ENCODE results near the gene RNF166.

The RNF166 gene

GRCh38 chr16:88723507-88723887 is 17.3 kb upstream of the RNF166 start:
- no peak for DNase-seq

DNA sequence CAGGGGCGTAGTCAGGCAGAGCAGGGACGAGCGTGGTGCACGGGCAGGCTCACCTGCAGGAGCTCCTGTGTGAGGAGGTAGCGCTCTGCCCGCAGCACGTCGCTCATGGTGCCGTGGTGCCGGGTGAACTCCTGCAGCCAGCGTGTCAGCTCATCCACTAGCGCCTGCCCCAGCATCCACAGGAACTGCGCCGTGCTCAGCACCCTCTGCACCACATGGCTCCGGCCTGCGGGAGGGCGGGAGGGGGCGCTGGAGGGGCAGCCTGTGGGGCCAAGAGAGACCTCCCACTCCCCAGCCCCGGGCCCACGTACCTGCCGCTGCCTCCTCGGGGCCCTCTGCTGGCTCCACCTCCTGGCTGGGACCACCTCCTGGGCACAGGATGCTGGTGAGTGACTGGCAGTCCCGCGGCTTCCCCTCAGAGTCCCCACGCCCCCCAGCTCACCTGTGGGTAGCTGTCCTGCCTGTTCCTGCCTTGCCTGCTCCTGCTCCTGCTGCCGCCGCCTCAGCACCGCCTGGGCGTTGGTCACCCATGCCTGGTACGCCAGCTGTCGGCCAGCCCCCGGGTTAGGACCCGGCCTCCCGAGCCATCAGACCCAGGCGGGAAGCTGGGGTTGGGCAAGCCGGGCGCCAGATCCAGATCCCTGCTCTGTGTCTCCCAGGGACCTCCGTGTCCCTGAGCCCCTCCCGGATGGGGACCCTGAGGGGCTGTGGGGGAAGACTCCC is 16.7 kb upstream of the RNF166 start:
- no peak for DNase-seq

GRCh38 chr16:88721815-88722755 is 15.9 kb upstream of the RNF166 start:
- DNase-seq, result no peak

DNA sequence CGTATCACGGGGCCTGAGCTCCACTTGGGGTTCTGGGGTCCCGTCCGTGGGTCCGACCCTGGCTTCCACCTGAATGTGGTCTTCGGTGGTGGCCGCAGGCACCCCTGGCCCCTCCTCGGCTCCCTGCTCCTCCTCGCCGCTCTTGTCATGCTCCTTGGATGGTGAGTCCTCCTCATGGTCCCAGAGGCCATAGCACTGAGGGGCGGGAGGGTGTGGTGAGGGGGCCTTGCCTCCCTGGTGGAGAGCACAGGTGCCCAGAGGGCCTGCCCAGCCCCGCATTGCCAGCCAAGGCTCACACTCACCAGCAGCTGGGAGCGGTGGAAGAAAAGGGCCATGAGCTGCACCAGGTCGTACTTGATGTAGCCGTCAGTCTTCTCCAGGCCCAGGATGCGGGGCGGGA is 15.0 kb upstream of the RNF166 start:
- DNase-seq, result no peak

- no peak for DNase-seq
These were observed 14.3 kb upstream of the RNF166 start for GRCh38 chr16:88720396-88720970.

DNA sequence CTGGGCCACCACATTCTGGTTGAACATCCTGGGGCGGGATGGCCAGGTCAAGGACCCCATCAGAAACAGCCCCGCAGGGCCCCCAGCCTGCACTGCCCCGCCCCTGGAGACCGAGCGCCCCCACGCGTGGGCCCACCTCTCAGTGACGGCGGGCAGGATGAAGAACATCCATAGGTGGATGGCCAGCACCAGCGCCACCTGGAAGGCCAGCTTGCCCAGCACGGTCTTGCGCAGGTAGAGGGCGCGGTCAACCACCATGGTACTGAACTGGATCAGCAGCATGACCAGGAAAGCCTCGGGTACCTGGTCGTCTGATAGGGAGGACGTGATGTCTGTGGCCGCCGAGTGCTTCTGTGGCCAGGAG is 13.7 kb upstream of the RNF166 start:
- DNase-seq, result no peak

DNA sequence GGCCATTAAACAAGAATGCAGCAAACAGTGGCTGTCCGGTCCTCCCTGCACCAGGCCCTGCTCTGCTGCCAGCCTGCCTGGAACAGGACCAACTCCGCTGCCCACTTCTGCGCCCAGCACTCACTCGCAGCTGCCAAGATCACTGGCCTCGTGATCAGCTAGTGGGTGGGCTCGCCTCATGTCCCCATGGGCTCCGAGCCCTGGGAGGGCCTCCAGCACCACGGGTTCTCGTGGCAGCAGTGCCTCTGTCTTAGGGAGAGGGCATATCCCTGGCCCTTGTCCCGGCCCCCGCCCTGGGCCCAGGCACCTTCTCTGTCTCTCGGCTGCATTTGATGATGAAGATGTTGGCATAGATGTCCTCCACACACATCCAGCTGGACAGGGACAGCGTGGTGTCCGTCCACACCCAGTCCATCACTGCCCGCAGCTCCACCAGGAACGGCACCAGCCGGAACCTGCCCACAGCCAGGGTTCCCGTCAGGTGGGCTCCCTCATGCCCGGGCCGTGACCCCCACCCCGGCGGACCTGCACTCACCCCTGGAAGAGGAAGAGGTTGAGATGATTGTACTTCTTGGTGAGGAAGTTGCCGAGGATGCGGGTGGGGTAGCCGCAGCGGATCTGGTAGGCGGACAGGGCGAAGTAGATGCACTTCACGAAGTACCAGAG is 13.2 kb upstream of the RNF166 start:
- DNase-seq, result no peak

DNA sequence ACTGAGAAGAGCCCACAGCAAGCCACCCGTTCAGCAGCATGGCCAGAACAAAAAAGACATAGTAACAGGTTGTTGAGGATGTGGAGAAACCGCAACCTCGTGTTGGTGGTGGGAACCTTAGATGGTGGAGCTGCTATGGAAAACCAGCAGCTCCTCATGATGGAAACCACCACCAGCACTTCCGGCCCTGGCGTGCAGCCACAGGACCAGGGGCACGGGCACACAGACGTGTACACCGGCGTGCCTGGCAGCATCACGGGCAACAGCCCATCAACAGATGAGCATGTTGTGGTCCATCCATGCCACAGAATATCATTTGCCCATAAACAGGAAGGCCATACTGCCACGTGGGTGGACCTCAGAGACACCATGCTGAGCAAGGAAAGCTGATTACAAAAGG is 12.0 kb upstream of the RNF166 start:
- no peak for DNase-seq

DNA sequence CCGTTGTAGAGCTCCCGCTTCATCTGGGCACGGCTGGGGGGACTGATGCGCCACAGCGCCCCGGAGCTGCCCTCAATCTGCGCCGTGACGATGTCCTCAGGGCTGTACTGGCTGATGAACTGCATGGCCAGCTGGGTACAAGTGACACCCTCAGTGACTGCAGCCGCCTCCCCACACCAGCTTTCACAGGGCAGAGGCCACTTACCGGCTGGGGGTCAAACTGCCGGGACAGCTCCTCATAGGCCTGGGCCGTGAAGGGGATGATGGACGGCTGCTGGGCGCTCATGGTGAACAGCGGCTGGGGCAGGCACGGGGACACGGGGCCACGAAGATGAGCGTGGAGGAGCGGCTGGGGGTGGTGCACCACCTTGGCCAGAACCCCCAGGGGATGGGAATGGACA is 10.4 kb upstream of the RNF166 start:
- no peak for DNase-seq

- DNase-seq, result no peak
These were observed 10.0 kb upstream of the RNF166 start for GRCh38 chr16:88716201-88716600.

GRCh38 chr16:88715312-88716190 is 9.3 kb upstream of the RNF166 start:
- DNase-seq, result no peak

DNA sequence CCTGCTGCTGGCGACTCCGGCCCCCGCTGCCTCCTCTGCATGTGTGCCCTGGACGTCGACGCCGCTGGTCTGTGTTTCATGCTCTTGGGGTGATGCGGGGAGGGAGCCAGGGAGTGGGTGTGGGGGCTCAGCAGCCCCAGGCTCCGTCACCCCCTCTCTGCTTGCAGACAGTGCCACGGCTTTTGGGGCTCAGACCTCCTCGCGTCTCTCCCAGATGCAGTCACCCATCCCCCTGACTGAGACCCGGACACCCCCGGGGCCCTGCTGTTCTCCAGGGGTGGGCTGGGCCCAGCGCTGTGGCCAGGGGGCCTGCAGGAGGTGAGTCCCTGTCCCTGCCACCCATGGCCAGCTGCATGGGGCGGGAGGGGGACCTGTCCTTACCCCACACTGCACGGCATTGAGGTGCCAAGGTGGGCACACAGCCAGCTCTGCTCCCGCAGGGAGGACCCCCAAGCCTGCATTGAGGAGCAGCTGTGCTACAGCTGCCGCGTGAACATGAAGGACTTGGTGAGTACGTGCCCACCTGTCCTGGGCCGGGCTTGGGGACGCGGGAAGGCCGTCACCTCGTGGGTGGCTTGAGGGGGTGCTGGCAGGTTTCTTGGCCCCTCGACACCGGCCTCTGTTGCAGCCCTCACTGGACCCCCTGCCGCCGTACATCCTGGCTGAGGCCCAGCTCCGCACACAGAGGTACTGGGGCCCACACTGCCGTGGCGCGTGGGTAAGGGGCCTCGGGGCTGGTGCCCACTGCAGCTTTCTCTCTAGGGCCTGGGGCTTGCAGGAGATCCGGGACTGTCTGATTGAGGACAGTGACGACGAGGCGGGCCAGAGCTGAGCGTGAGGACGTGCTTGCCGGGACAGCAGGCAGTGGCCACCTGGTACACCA is 8.5 kb upstream of the RNF166 start:
- no peak for DNase-seq

GRCh38 chr16:88713568-88714419 is 7.6 kb upstream of the RNF166 start:
- no peak for DNase-seq

DNA sequence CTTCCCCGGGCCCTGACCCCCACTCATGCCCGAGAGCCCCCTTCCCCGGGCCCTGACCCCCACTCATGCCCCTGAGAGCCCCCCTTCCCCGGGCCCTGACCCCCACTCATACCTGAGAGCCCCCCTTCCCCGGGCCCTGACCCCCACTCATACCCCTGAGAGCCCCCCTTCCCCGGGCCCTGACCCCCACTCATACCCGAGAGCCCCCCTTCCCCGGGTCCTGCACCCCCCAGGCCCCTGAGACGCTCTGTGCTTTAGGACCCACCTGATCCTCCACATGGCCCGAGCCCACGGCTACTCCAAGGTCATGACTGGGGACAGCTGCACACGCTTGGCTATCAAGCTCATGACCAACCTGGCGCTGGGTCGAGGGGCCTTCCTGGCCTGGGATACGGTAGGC is 6.8 kb upstream of the RNF166 start:
- no peak for DNase-seq

- DNase-seq, result no peak
These were observed 6.3 kb upstream of the RNF166 start for GRCh38 chr16:88712362-88712979.

DNA sequence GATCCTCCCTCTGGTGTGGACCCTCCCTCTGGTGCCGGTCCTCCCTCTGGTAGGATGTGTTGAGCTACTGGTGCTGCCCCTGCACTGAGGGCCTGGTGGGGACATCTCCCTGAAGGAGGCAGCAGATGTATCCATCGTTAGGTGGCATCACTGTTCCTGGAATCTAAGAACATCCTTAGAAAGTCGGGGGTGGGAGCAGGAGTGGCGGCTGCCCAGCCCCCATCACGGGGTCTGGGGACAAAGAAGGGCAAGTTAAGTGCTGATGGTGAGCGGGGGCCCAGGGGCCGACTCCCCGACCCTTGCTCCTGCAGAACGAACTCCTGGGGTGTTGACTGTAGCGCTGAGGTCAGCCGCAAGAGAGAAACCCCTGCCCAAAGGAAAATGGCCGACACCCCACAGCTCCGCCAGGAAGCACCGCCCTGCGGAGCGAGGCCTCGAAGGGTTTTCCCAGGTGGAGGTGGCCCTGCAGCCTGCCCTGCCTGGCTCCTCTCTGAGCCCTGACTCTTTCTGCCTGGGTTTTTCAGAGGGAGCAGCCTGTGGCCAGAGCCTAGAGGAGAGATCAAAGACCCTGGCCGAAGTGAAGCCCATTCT is 5.6 kb upstream of the RNF166 start:
- no peak for DNase-seq

- DNase-seq, result no peak
These were observed 4.3 kb upstream of the RNF166 start for GRCh38 chr16:88710556-88710955.

- DNase-seq, result no peak
These were observed 988 bp upstream of the RNF166 start for GRCh38 chr16:88706965-88707826.

Measured in CD4-positive, alpha-beta T cell treated with Interferon alpha-2 for 1 hour (primary cell).